OCI-LY7 (cell line): Measurements from ENCODE around the gene B3GNT2.

Experiments
- CTCF ChIP-seq: fragments of 200-600 bp; sonication (generic); conservative IDR thresholded peaks from 2 replicates; pipeline ENCODE4 v1.5.1; 2014; ENCODE audit warnings: mild to moderate bottlenecking, antibody characterized with exemption, low read length, moderate library complexity, mixed read lengths
- EZH2phosphoT487 ChIP-seq: fragments of 200-600 bp; sonication (generic); IDR thresholded peaks from 2 replicates; pipeline ENCODE4 v1.6.1; 2018; ENCODE audit warnings: low read depth, borderline replicate concordance, mild to moderate bottlenecking, mixed run types, antibody characterized with exemption, low read length, moderate library complexity, mixed read lengths

- TF ChIP-seq EZH2phosphoT487 (no peak), CTCF (no peak)
Observed at GRCh38 chr2:62236499-62236898, 40.6 kb downstream of the B3GNT2 start.
